Measurements from ENCODE around the gene MAP4K5.

GRCh38 chr14:50423529-50423928 lies 108.8 kb downstream of the MAP4K5 start:
- TF ChIP-seq POLR2A (IDR thresholded peaks at IDR 0.05) (no peak), CTCF (IDR thresholded peaks at IDR 0.05) (no peak), POLR2AphosphoS5 (IDR thresholded peaks at IDR 0.05; ENCODE audit: insufficient read depth in 1 of 2, low read depth in 1 of 2) (no peak)

Measured in vagina (tissue), 2 donors.